Mesenchymal stem cell (in vitro differentiated cells and primary cell): ENCODE results near the gene LAGE3.

Source experiments
- DNase-seq: peaks from one replicate; pipeline ENCODE4 v3.0.0-alpha.2; 2013
- H2AFZ ChIP-seq: one replicate; pipeline ENCODE4 v1.6.1; 2013; ENCODE audit warnings: low read depth, mild to moderate bottlenecking, control low read depth, inconsistent platforms, low read length, moderate library complexity
- H2AK5ac ChIP-seq: 2 replicates; pipeline ENCODE4 v1.6.1; 2013; ENCODE audit warnings: low read length, moderate library complexity, mild to moderate bottlenecking, inconsistent platforms; ENCODE audit not compliant: severe bottlenecking
- H2BK120ac ChIP-seq: one replicate; pipeline ENCODE4 v1.6.1; 2013; ENCODE audit warnings: low read depth, mild to moderate bottlenecking, inconsistent platforms, low read length, moderate library complexity
- H2BK12ac ChIP-seq, 2 experiments: one replicate each; pipeline ENCODE4 v1.6.1; 2013; ENCODE audit warnings: inconsistent platforms in 2 of 2, low read length in 2 of 2, mild to moderate bottlenecking in 2 of 2, moderate library complexity in 2 of 2, control low read depth in 1 of 2
- H2BK15ac ChIP-seq: one replicate; pipeline ENCODE4 v1.6.1; 2013; ENCODE audit warnings: mild to moderate bottlenecking, low read depth, inconsistent platforms; ENCODE audit not compliant: poor library complexity, severe bottlenecking
- H2BK5ac ChIP-seq: 2 replicates; pipeline ENCODE4 v1.6.1; 2013; ENCODE audit warnings: low read depth, mild to moderate bottlenecking, low read length, control low read depth, inconsistent platforms; ENCODE audit not compliant: poor library complexity, severe bottlenecking
- H3K14ac ChIP-seq, 2 experiments: one replicate each; pipeline ENCODE4 v1.6.1; 2013; ENCODE audit warnings: inconsistent platforms in 2 of 2, low read length in 2 of 2, control low read depth in 1 of 2, mild to moderate bottlenecking in 1 of 2, moderate library complexity in 1 of 2
- H3K18ac ChIP-seq, 2 experiments: one replicate each; pipeline ENCODE4 v1.6.1; 2013; ENCODE audit warnings: inconsistent platforms in 2 of 2, low read length in 2 of 2, control low read depth in 1 of 2, low read depth in 1 of 2, mild to moderate bottlenecking in 1 of 2
- H3K23ac ChIP-seq, 2 experiments: one replicate each; pipeline ENCODE4 v1.6.1; 2013; ENCODE audit warnings: inconsistent platforms in 2 of 2, low read length in 2 of 2, mild to moderate bottlenecking in 2 of 2, moderate library complexity in 2 of 2, control low read depth in 1 of 2
- H3K27ac ChIP-seq: 2 replicates; pipeline ENCODE4 v1.5.1; 2013; ENCODE audit warnings: mild to moderate bottlenecking, moderate library complexity, low read length, control low read depth, inconsistent platforms; ENCODE audit not compliant: poor library complexity, severe bottlenecking
- H3K27me3 ChIP-seq, 2 experiments: 2 replicates each; pipeline versions ENCODE4 v1.6.1 to v1.7.0; 2013; ENCODE audit warnings: low read length in 2 of 2, mild to moderate bottlenecking in 2 of 2, moderate library complexity in 2 of 2, control low read depth in 1 of 2, inconsistent platforms in 1 of 2; ENCODE audit not compliant: control insufficient read depth in 1 of 2, insufficient read depth in 1 of 2
- H3K36me3 ChIP-seq, 2 experiments: 2 replicates each; pipeline versions ENCODE4 v1.6.1 to v1.7.0; 2013; ENCODE audit warnings: low read length in 2 of 2, control low read depth in 1 of 2, inconsistent platforms in 1 of 2, low read depth in 1 of 2, mild to moderate bottlenecking in 1 of 2; ENCODE audit not compliant: insufficient read depth in 2 of 2, control insufficient read depth in 1 of 2
- H3K4ac ChIP-seq, 2 experiments: one replicate each; pipeline ENCODE4 v1.6.1; 2013; ENCODE audit warnings: inconsistent platforms in 2 of 2, low read length in 2 of 2, mild to moderate bottlenecking in 2 of 2, moderate library complexity in 2 of 2, control low read depth in 1 of 2, low read depth in 1 of 2
- H3K4me1 ChIP-seq: 2 replicates; pipeline ENCODE4 v1.6.1; 2013; ENCODE audit warnings: low read depth, low read length, control low read depth; ENCODE audit not compliant: control insufficient read depth, insufficient read depth
- H3K4me2 ChIP-seq: 2 replicates; pipeline ENCODE4 v1.6.1; 2013; ENCODE audit warnings: low read length, mild to moderate bottlenecking, inconsistent platforms; ENCODE audit not compliant: poor library complexity, severe bottlenecking
- H3K4me3 ChIP-seq, 2 experiments: 2 replicates each; pipeline versions ENCODE4 v1.5.1 to v1.7.0; 2013; ENCODE audit warnings: low read length in 2 of 2, mild to moderate bottlenecking in 2 of 2, control low read depth in 1 of 2, low read depth in 1 of 2; ENCODE audit not compliant: insufficient read depth in 1 of 2
- H3K79me1 ChIP-seq: replicated peaks from 2 replicates; pipeline ENCODE4 v1.6.1; 2013; ENCODE audit warnings: mild to moderate bottlenecking, control low read depth, low read length, inconsistent platforms; ENCODE audit not compliant: poor library complexity, severe bottlenecking
- H3K9ac ChIP-seq: 2 replicates; pipeline ENCODE4 v1.7.0; 2013; ENCODE audit warnings: mild to moderate bottlenecking, low read length, moderate library complexity
- H3K9me3 ChIP-seq: 2 replicates; pipeline ENCODE4 v1.7.0; 2013; ENCODE audit warnings: mild to moderate bottlenecking, low read length; ENCODE audit not compliant: control insufficient read depth
- H4K8ac ChIP-seq: one replicate; pipeline ENCODE4 v1.6.1; 2013; ENCODE audit warnings: inconsistent platforms, mild to moderate bottlenecking, low read length, moderate library complexity
- H4K91ac ChIP-seq: one replicate; pipeline ENCODE4 v1.6.1; 2013; ENCODE audit warnings: mild to moderate bottlenecking, low read length, inconsistent platforms
- WGBS: methylation state at CpG from one replicate; pipeline ENCODE4 v1.1.7; 2013; ENCODE audit warnings: mixed read lengths; 5-methylcytosine and 5-hydroxymethylcytosine counted together

LAGE3 gene

GRCh38 chrX:154448484-154448883 lies 30.6 kb downstream of the LAGE3 start:
- H3K23ac ChIP-seq: no peak overlapping the region
- H2BK120ac ChIP-seq: no peak overlapping the region
- no peak overlapping the region for H2BK5ac ChIP-seq
- H3K4ac ChIP-seq: no peak overlapping the region
- peaks cover 68 to 74% of the 10 kb centered on the region in 2 experiments for H3K36me3 ChIP-seq
- H3K4me2 ChIP-seq: no peak overlapping the region
- no peaks in the 10 kb centered on the region for H3K9me3 ChIP-seq
- H3K27me3 ChIP-seq: no peaks in the 10 kb centered on the region
- no peak overlapping the region for H2AFZ ChIP-seq
- no peak overlapping the region for H2BK12ac ChIP-seq
- H4K8ac ChIP-seq: no peak overlapping the region
- 95% methylated on average over 14 of the region's 14 CpGs for WGBS
- peaks cover 26% of the 10 kb centered on the region for H3K4me1 ChIP-seq
- no peak overlapping the region for H2BK15ac ChIP-seq
- no peak overlapping the region for H4K91ac ChIP-seq
- no peak overlapping the region for H3K4me3 ChIP-seq
- no peak overlapping the region for H3K14ac ChIP-seq
- H3K27ac ChIP-seq: no peak overlapping the region
- peaks cover 22% of the 10 kb centered on the region for H3K79me1 ChIP-seq
- no peak for DNase-seq
- no peak overlapping the region for H3K9ac ChIP-seq
- H2AK5ac ChIP-seq: no peak overlapping the region
- peak overlapping the region in 1 of 2 experiments; percentile 33 for H3K18ac ChIP-seq

- no peak overlapping the region for H2AK5ac ChIP-seq
- H3K4me2 ChIP-seq: no peak overlapping the region
- H2BK12ac ChIP-seq: no peak overlapping the region
- no peaks in the 10 kb centered on the region for H3K9me3 ChIP-seq
- no peak overlapping the region for H3K18ac ChIP-seq
- no peaks in the 10 kb centered on the region for H3K27me3 ChIP-seq
- no peak overlapping the region for H3K27ac ChIP-seq
- no peak overlapping the region for H2AFZ ChIP-seq
- no peak overlapping the region for H3K23ac ChIP-seq
- WGBS: 95% methylated on average over 11 of the region's 12 CpGs
- no peak overlapping the region for H2BK5ac ChIP-seq
- no peak overlapping the region for H4K91ac ChIP-seq
- no peak overlapping the region for H2BK15ac ChIP-seq
- no peak overlapping the region for H3K14ac ChIP-seq
- no peak overlapping the region for H4K8ac ChIP-seq
- H3K4ac ChIP-seq: no peak overlapping the region
- DNase-seq: no peak
- H2BK120ac ChIP-seq: no peak overlapping the region
- no peak overlapping the region for H3K9ac ChIP-seq
- peaks cover 26% of the 10 kb centered on the region for H3K4me1 ChIP-seq
- H3K79me1 ChIP-seq: peaks cover 22% of the 10 kb centered on the region
- peaks cover 76 to 80% of the 10 kb centered on the region in 2 experiments for H3K36me3 ChIP-seq
- H3K4me3 ChIP-seq: no peak overlapping the region
Measured at GRCh38 chrX:154446430-154446829, 32.7 kb downstream of the LAGE3 start.

GRCh38 chrX:154445776-154446175 lies 33.3 kb downstream of the LAGE3 start:
- peaks cover 18% of the 10 kb centered on the region for H3K79me1 ChIP-seq
- H3K23ac ChIP-seq: no peak overlapping the region
- H2BK15ac ChIP-seq: no peak overlapping the region
- no peak overlapping the region for H4K8ac ChIP-seq
- H3K18ac ChIP-seq: no peak overlapping the region
- no peak overlapping the region for H4K91ac ChIP-seq
- DNase-seq: no peak
- no peaks in the 10 kb centered on the region for H3K9me3 ChIP-seq
- no peak overlapping the region for H2BK12ac ChIP-seq
- no peak overlapping the region for H2AK5ac ChIP-seq
- H3K9ac ChIP-seq: no peak overlapping the region
- H3K4ac ChIP-seq: no peak overlapping the region
- H2BK5ac ChIP-seq: no peak overlapping the region
- over 99% methylated on average over 16 of the region's 16 CpGs for WGBS
- peaks cover 73 to 80% of the 10 kb centered on the region in 2 experiments for H3K36me3 ChIP-seq
- H2BK120ac ChIP-seq: no peak overlapping the region
- no peak overlapping the region for H3K4me2 ChIP-seq
- H3K4me1 ChIP-seq: peaks cover 24% of the 10 kb centered on the region
- no peak overlapping the region for H3K27ac ChIP-seq
- no peaks in the 10 kb centered on the region for H3K27me3 ChIP-seq
- no peak overlapping the region for H3K14ac ChIP-seq
- peak overlapping the region in 1 of 2 experiments; percentile 79 for H3K4me3 ChIP-seq
- no peak overlapping the region for H2AFZ ChIP-seq

GRCh38 chrX:154444755-154445246 lies 34.3 kb downstream of the LAGE3 start:
- H3K14ac ChIP-seq: peak overlapping the region in 1 of 2 experiments; percentile 44
- peak overlapping the region in 1 of 2 experiments; percentile 33 for H2BK12ac ChIP-seq
- H3K9ac ChIP-seq: peak overlapping the region; percentile 88
- no peak overlapping the region for H2BK5ac ChIP-seq
- peak overlapping the region; percentile 7 for H2BK15ac ChIP-seq
- no peak for DNase-seq
- peak overlapping the region; percentile 64 to 79 for H3K4me3 ChIP-seq
- no peaks in the 10 kb centered on the region for H3K27me3 ChIP-seq
- H3K36me3 ChIP-seq: peaks cover 66 to 80% of the 10 kb centered on the region in 2 experiments
- no peaks in the 10 kb centered on the region for H3K9me3 ChIP-seq
- peak overlapping the region; percentile 56 for H4K91ac ChIP-seq
- peak overlapping the region; percentile 54 for H4K8ac ChIP-seq
- peaks cover 24% of the 10 kb centered on the region for H3K4me1 ChIP-seq
- H3K4me2 ChIP-seq: peak overlapping the region; percentile 57
- H3K23ac ChIP-seq: no peak overlapping the region
- H3K27ac ChIP-seq: no peak overlapping the region
- H2BK120ac ChIP-seq: peak overlapping the region; percentile 83
- H3K79me1 ChIP-seq: peaks cover 13% of the 10 kb centered on the region
- no peak overlapping the region for H2AFZ ChIP-seq
- 83% methylated on average over 8 of the region's 13 CpGs for WGBS
- peak overlapping the region; percentile 81 to 92 for H3K4ac ChIP-seq
- H3K18ac ChIP-seq: peak overlapping the region; percentile 70 to 96
- no peak overlapping the region for H2AK5ac ChIP-seq
